K562 (cell line): ENCODE results near the gene RAB31. TPM values are rescaled to one million over a fixed set of nuclear protein-coding genes. Genes with fewer than 3 reads are reported as not detected.

Source experiments
- ATAC-seq: fragments of 200-7000 bp; cut with Tn5 transposase; 3 replicates; pipeline ENCODE4 v1.9.1; 2020; ENCODE audit warnings: moderate library complexity
- BruUV-seq: library from RNA; stranded (reverse); fragments of 400-500 nt; replicated peaks from 2 replicates; lab custom pipeline; 2021; lab: Mats Ljungman, UMichigan
- CTCF ChIA-PET: fragments of 300-600 bp; formaldehyde crosslinking; extraction: SDS; loops from one replicate; lab custom pipeline; 2021; ENCODE audit warnings: low intra/inter-chr PET ratio; lab: Yijun Ruan, JAX
- POLR2A ChIA-PET: fragments of 300-600, 350-650 bp; sonication (Branson Sonifier 250); formaldehyde crosslinking; extraction: SDS; loops from one replicate; lab custom pipeline; 2021; ENCODE audit warnings: antibody characterized with exemption, inconsistent platforms; lab: Yijun Ruan, JAX
- DNase-seq, 4 experiments: peaks; one replicate each; pipeline versions ENCODE4 v3.0.0 to v3.0.0-alpha.2; 2011 to 2018; ENCODE audit warnings: low spot score in 3 of 4, mixed read lengths in 3 of 4; ENCODE audit errors: extremely low read depth in 1 of 4
- FAIRE-seq: peaks from 2 replicates; lab custom pipeline; 2011; peaks lifted over from hg19 to GRCh38; lab: Jason Lieb, UNC
- H2AFZ ChIP-seq: 2 replicates; pipeline ENCODE4 v1.6.0; 2011; ENCODE audit warnings: low read depth, low read length, control low read depth, inconsistent platforms
- H3K27ac ChIP-seq: fragments of 200-600 bp; 3 replicates; pipeline ENCODE4 v1.8.0; 2011; ENCODE audit warnings: low read depth, mild to moderate bottlenecking, control low read depth, inconsistent platforms, low read length, moderate library complexity, mixed read lengths; ENCODE audit errors: extremely low read depth
- H3K27me3 ChIP-seq, 2 experiments: fragments of 300-600 bp in 1 of 2; 2 replicates in 1 of 2; 3 replicates in 1 of 2; pipeline versions ENCODE4 v1.6.0 to v1.8.0; 2011; ENCODE audit warnings: inconsistent platforms in 2 of 2, low read length in 2 of 2, mild to moderate bottlenecking in 1 of 2, mixed read lengths in 1 of 2, moderate library complexity in 1 of 2; ENCODE audit not compliant: control insufficient read depth in 2 of 2, insufficient read depth in 2 of 2
- H3K36me3 ChIP-seq: fragments of 300-600 bp; 3 replicates; pipeline ENCODE4 v1.8.0; 2011; ENCODE audit warnings: mild to moderate bottlenecking, low read length, inconsistent platforms; ENCODE audit not compliant: control insufficient read depth, insufficient read depth
- H3K4me1 ChIP-seq, 2 experiments: fragments of 200-600 bp in 1 of 2; replicated peaks in 1 of 2; 2 replicates in 1 of 2; 3 replicates in 1 of 2; pipeline versions ENCODE4 v1.5.1 to v1.8.0; 2011; ENCODE audit warnings: inconsistent platforms in 2 of 2, low read length in 2 of 2, mild to moderate bottlenecking in 1 of 2, mixed read lengths in 1 of 2, moderate library complexity in 1 of 2; ENCODE audit not compliant: control insufficient read depth in 2 of 2, insufficient read depth in 2 of 2
- H3K4me2 ChIP-seq: 2 replicates; pipeline ENCODE4 v1.6.1; 2011; ENCODE audit warnings: low read length, control low read depth, inconsistent platforms, mixed read lengths; ENCODE audit not compliant: insufficient read depth
- H3K4me3 ChIP-seq: fragments of 200-600 bp; sonication (generic), shearing (Covaris generic); 2 replicates; pipeline ENCODE4 v1.5.1; 2016; ENCODE audit warnings: control low read depth, inconsistent platforms
- H3K79me2 ChIP-seq: fragments of 200-600 bp; 3 replicates; pipeline ENCODE4 v1.8.0; 2011; ENCODE audit warnings: low read length, inconsistent platforms; ENCODE audit not compliant: control insufficient read depth, insufficient read depth
- H3K9ac ChIP-seq, 2 experiments: 2 replicates each; pipeline versions ENCODE4 v1.6.0 to v1.6.1; 2011; ENCODE audit warnings: low read depth in 2 of 2, low read length in 2 of 2, control low read depth in 1 of 2, inconsistent platforms in 1 of 2, mild to moderate bottlenecking in 1 of 2, mixed read lengths in 1 of 2; ENCODE audit not compliant: insufficient read depth in 1 of 2
- H3K9me1 ChIP-seq: one replicate; pipeline ENCODE4 v1.6.0; 2011; ENCODE audit warnings: inconsistent platforms, mild to moderate bottlenecking, low read length, moderate library complexity; ENCODE audit not compliant: control insufficient read depth, insufficient read depth
- H3K9me3 ChIP-seq: replicated peaks from 2 replicates; pipeline ENCODE4 v1.5.1; 2011; ENCODE audit warnings: low read depth, low read length, inconsistent platforms; ENCODE audit not compliant: control insufficient read depth, insufficient read depth
- H4K20me1 ChIP-seq: replicated peaks from 2 replicates; pipeline ENCODE4 v1.6.1; 2011; ENCODE audit warnings: low read length, inconsistent platforms, mixed read lengths; ENCODE audit not compliant: control insufficient read depth, insufficient read depth
- HDGF ChIP-seq: fragments of 450-650 bp; IDR thresholded peaks from 2 replicates; pipeline ENCODE4 v1.6.1; 2016
- MEIS2 ChIP-seq: fragments of 450-650 bp; IDR thresholded peaks from 2 replicates; pipeline ENCODE4 v1.6.1; 2014; ENCODE audit warnings: mild to moderate bottlenecking; ENCODE audit not compliant: partially characterized antibody
- SIX5 ChIP-seq, 2 experiments: IDR thresholded peaks; 2 replicates each; pipeline ENCODE4 v1.6.1; 2011; ENCODE audit warnings: low read length in 2 of 2, borderline replicate concordance in 1 of 2, low read depth in 1 of 2, mild to moderate bottlenecking in 1 of 2, moderate library complexity in 1 of 2; ENCODE audit not compliant: insufficient read depth in 1 of 2
- SPI1 ChIP-seq: IDR thresholded peaks from 2 replicates; pipeline ENCODE4 v1.6.1; 2011; ENCODE audit warnings: low read depth, low read length, control low read depth, borderline replicate concordance
- XRCC4 ChIP-seq: IDR thresholded peaks from one replicate; pipeline ENCODE4 v1.6.1; 2011; ENCODE audit not compliant: insufficient read depth, insufficient read length; ENCODE audit errors: extremely low read depth
- WGBS: fragments of 100-300 bp; shearing (Covaris generic); methylation state at CpG from one replicate; pipeline ENCODE4 v1.1.6; 2016; ENCODE audit warnings: low coverage, mixed read lengths; ENCODE audit not compliant: insufficient coverage; ENCODE audit errors: missing lambda C conversion rate; 5-methylcytosine and 5-hydroxymethylcytosine counted together
- in situ Hi-C: fragments of 300-500 bp; cut with MboI; formaldehyde crosslinking; loops from 4 replicates; pipeline ENCODE4 v1.15.0; 2018; ENCODE audit warnings: inconsistent platforms, mixed read lengths
- intact Hi-C: fragments of 100-400 bp; cut with micrococcal nuclease; formaldehyde crosslinking; loops from 2 replicates; pipeline ENCODE4 v1.14.2; 2022
- polyA plus RNA-seq, 8 experiments: library from polyadenylated mRNA; depleted of rRNA in 4 of 8; stranded (reverse) in 5 of 8; unstranded in 3 of 8; fragments of >200 nt; fragmentation: Nextera tagmentation in 2 of 8; fragmentation: Illumina TruSeq in 1 of 8; extraction: Ambion mirVana in 2 of 8; extraction: Trizol in 1 of 8; gene quantifications; 2 replicates each; pipeline versions ENCODE4 v1.2.1 to v1.2.3, GENCODE V29; 2011 to 2014; ENCODE audit warnings: inconsistent platforms in 1 of 8, missing spikeins in 1 of 8
- total RNA-seq, 7 experiments: library from RNA; depleted of rRNA in 6 of 7; stranded (reverse); fragments of >200 nt in 6 of 7; fragmentation: Illumina TruSeq in 2 of 7; extraction: Trizol in 2 of 7; gene quantifications; 2 replicates each; pipeline versions ENCODE4 v1.2.1 to v1.2.3, GENCODE V29; 2011 to 2021; ENCODE audit warnings: low replicate concordance in 1 of 7

RAB31 gene
- total and polyA plus RNA-seq, 9 of the 15 experiments (the other 6 are each of a cell fraction or from before 2014, with no cell fraction given), result 20.7 to 70.4 (median 41.3) TPM

- Histone ChIP-seq H3K9me3 (no peaks in the 10 kb centered on the region), H3K4me1 (peaks cover 0 to 4% of the 10 kb centered on the region in 2 experiments; a peak in 2 of 5 replicates), H3K4me3 (no peak overlapping the region), H4K20me1 (no peaks in the 10 kb centered on the region), H3K79me2 (no peaks in the 10 kb centered on the region), H3K4me2 (no peak overlapping the region), H3K27ac (no peak overlapping the region), H3K27me3 (no peaks in the 10 kb centered on the region), H3K9me1 (no peaks in the 10 kb centered on the region), H3K9ac (no peak overlapping the region), H3K36me3 (no peaks in the 10 kb centered on the region), H2AFZ (peak overlapping the region; percentile 51)
- WGBS, result 36% methylated on average over 3 of the region's 3 CpGs
- ATAC-seq, result no peak; the same call in 1 of the 3 replicates
- TF ChIP-seq HDGF (no peak), MEIS2 (peak; percentile 33)
- POLR2A ChIA-PET, result interaction anchor here (0.5 kb wide), 1 partner anchor 148 kb away, joined by 3 read pairs; no protein-coding TSS in a partner anchor
- in situ Hi-C loops (no loop called here), intact Hi-C loops (no loop called here)
- no peak for FAIRE-seq
- no peak for DNase-seq
- no TSS peak for BruUV-seq
- CTCF ChIA-PET, result no interaction called here
These were observed 42.8 kb upstream of the RAB31 start for GRCh38 chr18:9665314-9665713.

- BruUV-seq, result no TSS peak
- Histone ChIP-seq H3K27me3 (no peaks in the 10 kb centered on the region), H4K20me1 (no peaks in the 10 kb centered on the region), H3K79me2 (no peaks in the 10 kb centered on the region), H3K9me1 (no peaks in the 10 kb centered on the region), H3K36me3 (no peaks in the 10 kb centered on the region), H3K27ac (no peak overlapping the region), H2AFZ (peak overlapping the region; percentile 15; the same call in 1 of the 2 replicates), H3K4me1 (peaks cover 0 to 4% of the 10 kb centered on the region in 2 experiments; a peak in 2 of 5 replicates), H3K9ac (no peak overlapping the region), H3K9me3 (no peaks in the 10 kb centered on the region), H3K4me3 (no peak overlapping the region)
- intact Hi-C loops (no loop called here), in situ Hi-C loops (no loop called here)
- no peak for ATAC-seq
- CTCF ChIA-PET, result no interaction called here
- POLR2A ChIA-PET, result no interaction called here
- 32% methylated on average over 3 of the region's 3 CpGs for WGBS
- DNase-seq, result no peak
- TF ChIP-seq XRCC4, result no peak
- no peak for TF ChIP-seq SIX5 (IDR thresholded peaks at IDR 0.05; ENCODE audit: borderline replicate concordance in 1 of 2, insufficient read depth in 1 of 2, low read depth in 1 of 2, low read length in 2 of 2)
- peak; percentile 60; the same call in 1 of the 2 replicates for TF ChIP-seq SPI1
- TF ChIP-seq, all 486 proteins: peak for 1
- no peak for FAIRE-seq
- H3K4me2 ChIP-seq, result no peak overlapping the region
These were observed 41.6 kb upstream of the RAB31 start for GRCh38 chr18:9666548-9666947.
